GM12865 (cell line): ENCODE measurements around the gene ZBTB2.

Source experiments
- DNase-seq: peaks from one replicate; pipeline ENCODE4 v3.0.0; 2010; ENCODE audit warnings: low read depth
- H3K4me3 ChIP-seq: 2 replicates; pipeline ENCODE4 v1.5.1; 2011; ENCODE audit warnings: mild to moderate bottlenecking, low read depth, low read length, control low read depth
- TF ChIP-seq, protein P1 (sequence below): IDR thresholded peaks from 2 replicates; pipeline ENCODE4 v1.5.1; 2011; ENCODE audit warnings: low read length, control low read depth, low read depth, inconsistent platforms; ENCODE audit not compliant: insufficient read depth; ENCODE audit errors: missing control alignments

The ZBTB2 gene

DNA sequence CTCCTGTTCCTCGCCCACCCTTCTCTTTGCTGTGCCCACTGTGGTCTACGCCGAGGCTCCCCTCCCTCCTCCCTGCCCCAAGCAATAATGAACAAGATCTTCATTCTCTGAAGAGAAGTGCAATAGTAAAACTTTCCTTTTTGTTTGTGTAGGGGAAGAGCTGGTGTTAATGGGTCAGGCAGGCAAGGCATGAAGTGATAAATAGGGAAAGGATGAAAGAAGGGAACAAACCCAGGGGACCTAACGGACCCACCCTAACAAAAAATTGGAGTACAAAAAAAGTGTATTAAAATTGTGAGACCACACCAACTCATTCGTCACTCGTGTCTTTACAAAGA is 66.9 kb downstream of the ZBTB2 start:
- DNase-seq: no peak
- TF ChIP-seq, protein P1, sequence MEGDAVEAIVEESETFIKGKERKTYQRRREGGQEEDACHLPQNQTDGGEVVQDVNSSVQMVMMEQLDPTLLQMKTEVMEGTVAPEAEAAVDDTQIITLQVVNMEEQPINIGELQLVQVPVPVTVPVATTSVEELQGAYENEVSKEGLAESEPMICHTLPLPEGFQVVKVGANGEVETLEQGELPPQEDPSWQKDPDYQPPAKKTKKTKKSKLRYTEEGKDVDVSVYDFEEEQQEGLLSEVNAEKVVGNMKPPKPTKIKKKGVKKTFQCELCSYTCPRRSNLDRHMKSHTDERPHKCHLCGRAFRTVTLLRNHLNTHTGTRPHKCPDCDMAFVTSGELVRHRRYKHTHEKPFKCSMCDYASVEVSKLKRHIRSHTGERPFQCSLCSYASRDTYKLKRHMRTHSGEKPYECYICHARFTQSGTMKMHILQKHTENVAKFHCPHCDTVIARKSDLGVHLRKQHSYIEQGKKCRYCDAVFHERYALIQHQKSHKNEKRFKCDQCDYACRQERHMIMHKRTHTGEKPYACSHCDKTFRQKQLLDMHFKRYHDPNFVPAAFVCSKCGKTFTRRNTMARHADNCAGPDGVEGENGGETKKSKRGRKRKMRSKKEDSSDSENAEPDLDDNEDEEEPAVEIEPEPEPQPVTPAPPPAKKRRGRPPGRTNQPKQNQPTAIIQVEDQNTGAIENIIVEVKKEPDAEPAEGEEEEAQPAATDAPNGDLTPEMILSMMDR: no peak
- no peak overlapping the region for H3K4me3 ChIP-seq

DNA sequence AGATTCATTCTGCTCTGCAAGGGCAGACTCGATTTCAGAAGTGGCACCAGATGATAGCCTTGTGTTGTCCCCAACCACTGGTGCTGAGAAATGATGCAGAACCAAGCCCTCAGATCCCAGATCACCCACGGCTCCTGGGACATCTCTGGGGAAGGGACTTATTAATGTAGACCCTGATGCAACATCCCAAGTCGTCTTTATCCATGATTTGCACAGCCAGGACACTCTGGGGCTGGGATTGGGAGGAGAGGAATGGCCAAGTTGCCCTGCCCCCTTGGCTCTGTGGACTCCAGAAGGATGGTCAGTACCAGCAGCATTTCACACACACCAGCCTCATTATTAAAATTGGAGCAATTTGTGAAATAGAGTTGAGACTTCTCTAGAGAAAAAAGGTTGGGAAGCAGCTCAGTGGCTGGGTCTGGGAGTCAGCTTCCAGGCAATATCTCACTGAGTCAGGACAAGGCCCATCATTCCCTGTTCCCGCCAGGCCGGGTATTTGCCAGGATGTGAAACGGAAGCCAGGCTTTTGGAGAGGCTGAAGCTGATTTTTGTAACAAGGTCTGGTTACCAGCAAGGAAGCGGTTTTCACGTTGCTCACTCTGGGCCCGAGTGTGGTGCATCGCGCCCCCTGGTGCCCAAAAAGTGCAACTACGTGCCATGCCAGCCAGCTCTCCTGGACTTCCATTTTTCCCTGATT is 67.4 kb downstream of the ZBTB2 start:
- no peak overlapping the region for H3K4me3 ChIP-seq
- TF ChIP-seq, protein P1: peak; percentile 98
- peak; percentile 71 for DNase-seq

DNA sequence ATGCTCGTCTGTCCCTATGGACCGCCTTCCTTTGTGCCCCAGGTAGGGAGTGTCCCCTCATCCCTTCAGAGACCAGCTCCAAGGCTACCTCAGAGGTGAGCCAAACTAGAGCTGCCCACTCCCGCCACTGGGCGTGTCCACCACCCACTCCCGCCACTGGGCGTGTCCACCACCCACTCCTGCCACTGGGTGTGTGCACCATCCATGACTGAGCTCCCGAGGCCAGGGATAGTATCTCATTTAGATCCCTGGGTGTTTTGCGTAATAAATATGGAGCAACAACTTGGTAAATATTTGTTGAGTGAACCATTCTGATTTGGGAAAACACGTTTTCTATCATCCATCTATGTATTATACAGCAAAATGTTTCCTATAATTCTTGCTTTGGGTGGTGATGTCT is 68.8 kb downstream of the ZBTB2 start:
- TF ChIP-seq, protein P1: no peak
- DNase-seq: no peak
- no peak overlapping the region for H3K4me3 ChIP-seq

DNA sequence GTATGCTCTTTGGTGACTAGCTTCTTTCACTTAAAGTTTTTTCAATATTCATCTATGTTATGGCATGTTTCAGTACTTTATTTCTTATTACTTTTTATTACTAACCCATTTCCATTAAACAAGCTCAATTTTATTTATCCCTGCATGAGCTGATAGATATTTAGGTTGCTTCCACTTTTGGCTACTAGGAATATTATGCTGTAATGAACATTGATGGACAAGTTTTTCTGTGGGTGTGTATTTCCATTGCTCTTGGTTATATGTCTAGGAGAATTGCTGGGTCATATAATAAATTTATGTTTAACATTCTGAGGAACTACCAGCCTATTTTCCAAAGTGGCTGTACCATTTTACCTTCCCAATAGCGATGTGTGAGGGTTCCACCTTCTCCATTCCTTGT is 69.9 kb downstream of the ZBTB2 start:
- TF ChIP-seq, protein P1: no peak
- H3K4me3 ChIP-seq: no peak overlapping the region
- no peak for DNase-seq

DNA sequence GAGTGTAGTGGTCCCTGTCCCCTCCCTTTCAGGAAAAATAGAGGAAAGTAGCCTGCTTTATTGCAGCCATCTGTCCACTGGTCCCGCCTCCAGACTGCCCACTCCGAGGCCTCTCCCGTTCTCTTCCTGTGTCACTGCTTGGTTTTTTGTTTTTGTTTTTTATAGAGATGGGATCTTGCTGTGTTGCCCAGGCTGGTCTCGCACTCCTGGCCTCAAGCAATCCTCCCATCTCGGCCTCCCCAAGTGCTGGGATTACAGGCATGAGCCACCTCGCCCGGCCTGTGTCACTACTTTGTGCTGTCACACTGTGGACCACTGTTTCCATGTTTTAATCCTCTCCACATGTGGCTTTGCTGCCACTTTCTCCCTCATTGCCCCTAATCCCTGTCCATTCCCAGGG is 71.2 kb downstream of the ZBTB2 start:
- DNase-seq: no peak
- no peak overlapping the region for H3K4me3 ChIP-seq
- TF ChIP-seq, protein P1: no peak

DNA sequence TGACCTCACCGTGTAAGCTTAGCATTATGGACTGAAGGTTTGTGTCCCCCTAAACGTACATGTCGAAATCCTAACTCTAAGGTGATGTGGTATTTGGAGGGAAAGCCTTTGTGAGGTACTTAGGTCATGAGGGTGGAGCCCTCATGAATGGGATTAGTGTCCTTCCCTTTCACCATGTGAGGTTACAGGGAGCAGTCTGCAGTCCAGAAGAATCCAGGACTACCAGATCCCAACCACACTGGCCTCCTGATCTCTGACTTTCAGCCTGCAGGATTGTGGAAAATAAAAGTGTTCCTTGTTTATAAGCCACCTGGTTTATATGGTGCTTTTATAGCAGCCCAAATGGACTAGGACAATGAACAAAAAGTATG is 73.4 kb downstream of the ZBTB2 start:
- DNase-seq: no peak
- TF ChIP-seq, protein P1: no peak
- no peak overlapping the region for H3K4me3 ChIP-seq
